GM23338 (cell line): ENCODE data around the gene TOP2A.

ENCODE experiments used
- CREB1 ChIP-seq: fragments of 250-450 bp; sonication (Bioruptor Pico); IDR thresholded peaks from 2 replicates; pipeline ENCODE4 v1.5.0; 2020; ENCODE audit warnings: low read depth, mild to moderate bottlenecking, moderate library complexity
- EZH2 ChIP-seq: fragments of 200-600 bp; sonication (generic); IDR thresholded peaks from one replicate; pipeline ENCODE4 v1.8.0; 2017; ENCODE audit warnings: antibody characterized with exemption, mild to moderate bottlenecking, low read depth; ENCODE audit not compliant: unreplicated experiment
- EZH2phosphoT487 ChIP-seq: fragments of 200-600 bp; sonication (generic); IDR thresholded peaks from one replicate; pipeline ENCODE4 v1.8.1; 2018; ENCODE audit warnings: antibody characterized with exemption; ENCODE audit not compliant: unreplicated experiment
- POLR2AphosphoS5 ChIP-seq: IDR thresholded peaks from 2 replicates; pipeline ENCODE4 v1.6.1; 2016; ENCODE audit warnings: antibody characterized with exemption, low read depth
- TF ChIP-seq, protein P1 (sequence below), 2 experiments: fragments of 200-600 bp in 1 of 2; sonication (generic) in 1 of 2; conservative IDR thresholded peaks; 2 replicates each; pipeline versions ENCODE4 v1.5.1 to v1.6.1; 2016 to 2017; ENCODE audit warnings: antibody characterized with exemption in 2 of 2, low read depth in 2 of 2, mild to moderate bottlenecking in 2 of 2, moderate library complexity in 1 of 2

GRCh38 chr17:40374821-40375498, 42.7 kb downstream of the TOP2A start:
- TF ChIP-seq EZH2phosphoT487 (no peak), POLR2AphosphoS5 (no peak), EZH2 (no peak), CREB1 (CRISPR knock-in tag) (no peak)
- TF ChIP-seq, protein P1, sequence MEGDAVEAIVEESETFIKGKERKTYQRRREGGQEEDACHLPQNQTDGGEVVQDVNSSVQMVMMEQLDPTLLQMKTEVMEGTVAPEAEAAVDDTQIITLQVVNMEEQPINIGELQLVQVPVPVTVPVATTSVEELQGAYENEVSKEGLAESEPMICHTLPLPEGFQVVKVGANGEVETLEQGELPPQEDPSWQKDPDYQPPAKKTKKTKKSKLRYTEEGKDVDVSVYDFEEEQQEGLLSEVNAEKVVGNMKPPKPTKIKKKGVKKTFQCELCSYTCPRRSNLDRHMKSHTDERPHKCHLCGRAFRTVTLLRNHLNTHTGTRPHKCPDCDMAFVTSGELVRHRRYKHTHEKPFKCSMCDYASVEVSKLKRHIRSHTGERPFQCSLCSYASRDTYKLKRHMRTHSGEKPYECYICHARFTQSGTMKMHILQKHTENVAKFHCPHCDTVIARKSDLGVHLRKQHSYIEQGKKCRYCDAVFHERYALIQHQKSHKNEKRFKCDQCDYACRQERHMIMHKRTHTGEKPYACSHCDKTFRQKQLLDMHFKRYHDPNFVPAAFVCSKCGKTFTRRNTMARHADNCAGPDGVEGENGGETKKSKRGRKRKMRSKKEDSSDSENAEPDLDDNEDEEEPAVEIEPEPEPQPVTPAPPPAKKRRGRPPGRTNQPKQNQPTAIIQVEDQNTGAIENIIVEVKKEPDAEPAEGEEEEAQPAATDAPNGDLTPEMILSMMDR (conservative IDR thresholded peaks at IDR 0.05; ENCODE audit: low read depth in 2 of 2), result no peak
